GM23248 (cell line): Measurements from ENCODE around the gene SNRPD1. TPM values are rescaled to one million over a fixed set of nuclear protein-coding genes. Genes with fewer than 3 reads are reported as not detected.
"Not testable (repeated sequence)": the region's sequence is repeated elsewhere in the genome, so short reads cannot be mapped to it uniquely, and the experiment has no call there.

ENCODE experiments used
- DNase-seq: peaks from one replicate; pipeline ENCODE4 v3.0.0-alpha.2; 2015
- H2AFZ ChIP-seq: fragments of 200-600 bp; sonication (generic); 2 replicates; pipeline ENCODE4 v1.6.1; 2016; ENCODE audit warnings: antibody characterized with exemption
- H3F3A ChIP-seq: fragments of 200-600 bp; sonication (generic); 2 replicates; pipeline ENCODE4 v1.6.1; 2016; ENCODE audit warnings: mild to moderate bottlenecking, antibody characterized with exemption, mixed run types; ENCODE audit not compliant: insufficient read depth
- H3K27ac ChIP-seq: fragments of 200-600 bp; sonication (generic); 2 replicates; pipeline ENCODE4 v1.5.1; 2016; ENCODE audit warnings: mild to moderate bottlenecking
- H3K27me3 ChIP-seq: fragments of 200-600 bp; sonication (generic); replicated peaks from 2 replicates; pipeline ENCODE4 v1.6.1; 2016; ENCODE audit warnings: mild to moderate bottlenecking; ENCODE audit not compliant: insufficient read depth
- H3K36me3 ChIP-seq: fragments of 200-600 bp; sonication (generic); 2 replicates; pipeline ENCODE4 v1.6.1; 2016; ENCODE audit warnings: low read depth, mild to moderate bottlenecking
- H3K4me1 ChIP-seq: fragments of 200-600 bp; sonication (generic); 2 replicates; pipeline ENCODE4 v1.6.1; 2016; ENCODE audit warnings: mild to moderate bottlenecking; ENCODE audit not compliant: insufficient read depth
- H3K4me2 ChIP-seq: fragments of 200-600 bp; sonication (generic); one replicate; pipeline ENCODE4 v1.6.1; 2016; ENCODE audit warnings: mild to moderate bottlenecking; ENCODE audit not compliant: unreplicated experiment
- H3K4me3 ChIP-seq: fragments of 200-600 bp; sonication (generic); 2 replicates; pipeline ENCODE4 v1.5.1; 2016; ENCODE audit warnings: mild to moderate bottlenecking
- H3K79me2 ChIP-seq: fragments of 200-600 bp; sonication (generic); 2 replicates; pipeline ENCODE4 v1.6.1; 2016; ENCODE audit warnings: mild to moderate bottlenecking; ENCODE audit not compliant: insufficient read depth
- H3K9ac ChIP-seq: fragments of 200-600 bp; sonication (generic); 2 replicates; pipeline ENCODE4 v1.6.1; 2016; ENCODE audit warnings: mild to moderate bottlenecking
- H3K9me2 ChIP-seq: fragments of 200-600 bp; sonication (generic); 2 replicates; pipeline ENCODE4 v1.6.1; 2016; ENCODE audit warnings: mixed run types, mild to moderate bottlenecking, moderate library complexity; ENCODE audit not compliant: insufficient read depth
- H3K9me3 ChIP-seq: fragments of 200-600 bp; sonication (generic); one replicate; pipeline ENCODE4 v1.6.1; 2017; ENCODE audit warnings: low read depth
- H4K20me1 ChIP-seq: fragments of 200-600 bp; sonication (generic); 2 replicates; pipeline ENCODE4 v1.6.0; 2016; ENCODE audit not compliant: insufficient read depth
- EZH2 ChIP-seq: fragments of 200-600 bp; sonication (generic); IDR thresholded peaks from 2 replicates; pipeline ENCODE4 v1.6.1; 2018; ENCODE audit warnings: antibody characterized with exemption, mild to moderate bottlenecking; ENCODE audit not compliant: insufficient read depth, poor library complexity, severe bottlenecking
- EZH2phosphoT487 ChIP-seq: fragments of 200-600 bp; sonication (generic); IDR thresholded peaks from 2 replicates; pipeline ENCODE4 v1.6.1; 2018; ENCODE audit warnings: antibody characterized with exemption, moderate library complexity, mild to moderate bottlenecking, low read depth; ENCODE audit not compliant: insufficient read depth
- WGBS, 2 experiments: methylation state at CpG; one replicate each; pipeline ENCODE4 v1.1.6; 2015 to 2017; ENCODE audit warnings: low lambda C conversion rate in 2 of 2, low coverage in 1 of 2; ENCODE audit errors: missing lambda C conversion rate in 2 of 2; 5-methylcytosine and 5-hydroxymethylcytosine counted together
- in situ Hi-C: fragments of 300-500 bp; cut with MboI; formaldehyde crosslinking; loops from 2 replicates; pipeline ENCODE4 v1.15.0; 2020
- polyA plus RNA-seq: library from polyadenylated mRNA; unstranded; fragments of >200 nt; fragmentation: Nextera tagmentation; extraction: Ambion mirVana; gene quantifications from 2 replicates; pipeline ENCODE4 v1.2.1, GENCODE V29; 2016
- total RNA-seq: library from RNA; depleted of rRNA; stranded (reverse); fragments of >200 nt; shearing (Covaris generic); gene quantifications from 2 replicates; pipeline ENCODE4 v1.2.3, GENCODE V29; 2014; rRNA removed

SNRPD1 gene
- total RNA-seq, result 8.9 and 16.2 TPM in 2 replicates
- 159 and 162 TPM in 2 replicates for polyA plus RNA-seq

DNA sequence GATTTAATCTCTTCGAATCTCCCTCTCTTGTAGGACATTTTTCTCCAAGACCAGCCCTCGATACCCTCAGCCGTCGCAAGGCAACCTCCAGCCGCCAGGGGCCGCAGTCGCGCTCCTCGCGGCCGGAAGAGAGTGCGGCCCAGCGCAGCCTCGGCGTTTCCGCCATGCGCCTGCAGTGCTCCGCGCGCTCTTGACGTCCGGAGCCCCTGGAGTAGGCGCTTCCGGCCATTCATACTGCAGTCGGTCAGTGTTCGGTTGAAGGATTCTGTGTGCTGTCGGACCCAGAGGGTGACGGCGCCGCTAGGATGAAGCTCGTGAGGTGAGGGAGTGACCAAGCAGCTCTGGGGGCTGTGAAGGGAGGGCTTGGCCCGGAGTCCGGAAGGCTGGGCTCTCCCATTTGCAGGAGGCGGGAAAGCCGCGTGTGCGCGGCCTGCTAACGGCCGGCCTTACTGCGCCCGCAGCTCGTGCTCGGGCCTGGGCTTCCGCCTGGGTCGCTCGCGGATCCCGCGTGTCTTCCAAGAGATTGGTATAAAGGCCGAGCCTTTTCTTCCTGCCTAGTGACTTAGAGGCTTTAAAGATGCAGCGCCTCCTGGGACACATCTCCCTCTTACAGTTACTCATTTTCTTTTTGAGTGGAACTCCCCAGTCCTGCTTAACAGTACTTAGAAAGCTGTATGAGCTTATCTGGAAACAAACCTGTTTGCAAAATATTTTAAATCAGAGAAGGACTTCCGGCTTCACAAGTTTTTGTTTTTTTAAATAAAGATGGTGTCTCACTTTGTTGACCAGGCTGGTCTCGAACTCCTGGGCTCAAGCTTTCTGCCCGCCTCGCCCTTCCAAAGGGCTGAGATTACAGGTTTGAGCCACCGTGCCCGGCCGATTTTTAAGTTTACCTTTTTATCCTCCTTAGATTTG, at the start of gene SNRPD1:
SNRPD1 (plus strand) TSS at position 190 of the 915 bp plus-strand sequence; CDS start at position 306, 116 bp downstream.
- peak; percentile 96 for DNase-seq
- in situ Hi-C loops, result no loop called here
- H3K79me2 ChIP-seq, result peaks cover 51% of the 10 kb centered on the region
- peak within 1 kb of the TSS; percentile 95 for H3K4me2 ChIP-seq
- no peaks in the 10 kb centered on the region for H4K20me1 ChIP-seq
- no peaks in the 10 kb centered on the region for H3F3A ChIP-seq
- peak within 1 kb of the TSS; percentile 79 for H3K27ac ChIP-seq
- H3K4me3 ChIP-seq, result peak within 1 kb of the TSS; percentile 91
- H3K27me3 ChIP-seq, result no peaks in the 10 kb centered on the region
- no peaks in the 10 kb centered on the region for H3K9me2 ChIP-seq
- peaks cover 7% of the 10 kb centered on the region for H3K4me1 ChIP-seq
- TF ChIP-seq EZH2phosphoT487 (no peak), EZH2 (no peak)
- H3K9me3 ChIP-seq, result no peaks in the 10 kb centered on the region
- no peaks in the 10 kb centered on the region; the same call in 1 of the 2 replicates for H3K36me3 ChIP-seq
- 0 to 1% methylated on average over 52 to 59 of the region's 59 CpGs for WGBS, 2 experiments
- H2AFZ ChIP-seq, result peak within 1 kb of the TSS; percentile 96
- peak within 1 kb of the TSS; percentile 94 for H3K9ac ChIP-seq

DNA sequence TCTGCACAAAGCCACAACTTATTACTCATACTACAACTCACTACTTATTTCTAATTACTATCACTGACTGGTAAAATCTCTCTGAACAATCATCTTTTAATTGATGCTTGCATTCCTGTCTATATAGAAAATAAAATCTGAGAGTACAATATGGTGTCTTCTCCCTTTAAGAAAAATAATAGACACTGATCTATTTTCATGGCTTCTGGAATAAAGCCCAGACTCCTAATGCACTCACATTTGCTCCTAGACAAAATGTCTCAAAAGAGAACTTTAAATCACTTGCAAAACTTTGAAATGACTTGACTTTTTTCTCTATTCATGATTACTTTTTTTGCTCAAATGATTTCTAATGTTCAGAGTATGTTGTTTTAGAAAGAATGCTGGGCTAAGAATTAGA, 40.3 kb upstream of the SNRPD1 start:
- H3K27ac ChIP-seq, result no peak overlapping the region
- 0 out of 2 replicates have a peak, but pooled peaks cover 11% of the 10 kb centered on the region for H3F3A ChIP-seq
- H3K79me2 ChIP-seq, result peaks cover 17% of the 10 kb centered on the region
- no peak overlapping the region for H3K9ac ChIP-seq
- no peak overlapping the region for H2AFZ ChIP-seq
- peak; percentile 12 for DNase-seq
- no peaks in the 10 kb centered on the region for H3K27me3 ChIP-seq
- H3K4me1 ChIP-seq, result no peaks in the 10 kb centered on the region
- in situ Hi-C loops, result no loop called here
- H3K4me3 ChIP-seq, result no peak overlapping the region
- no peaks in the 10 kb centered on the region for H3K9me3 ChIP-seq
- H4K20me1 ChIP-seq, result no peaks in the 10 kb centered on the region
- peaks cover 69% of the 10 kb centered on the region for H3K36me3 ChIP-seq
- H3K4me2 ChIP-seq, result no peak overlapping the region
- H3K9me2 ChIP-seq, result no peaks in the 10 kb centered on the region
- no peak for TF ChIP-seq EZH2phosphoT487
- TF ChIP-seq EZH2, result no peak

DNA sequence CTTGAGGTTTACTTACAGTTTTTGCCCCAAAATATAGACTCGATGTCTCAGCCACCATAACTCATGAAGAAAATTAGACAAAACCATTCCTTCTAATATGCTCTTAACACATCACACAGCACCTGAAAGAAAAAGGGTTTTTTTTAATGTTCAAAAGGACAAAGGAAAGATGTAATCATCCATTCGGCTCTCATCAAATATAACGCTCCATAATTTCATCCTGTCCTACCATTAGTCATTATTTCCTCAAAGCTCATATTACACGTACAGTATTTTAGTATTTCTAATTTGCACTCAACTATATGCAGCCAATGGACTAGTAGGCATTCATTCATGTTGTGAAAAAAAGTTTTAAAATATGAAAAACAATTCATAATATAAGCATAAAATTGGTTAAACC, 36.5 kb upstream of the SNRPD1 start:
- Histone ChIP-seq H3K36me3 (peaks cover 50% of the 10 kb centered on the region), H3K9ac (no peak overlapping the region), H3K9me3 (no peaks in the 10 kb centered on the region), H3K9me2 (no peaks in the 10 kb centered on the region), H3K4me1 (no peaks in the 10 kb centered on the region), H3K27me3 (no peaks in the 10 kb centered on the region), H3K79me2 (peaks cover 42% of the 10 kb centered on the region), H3K4me2 (no peak overlapping the region), H2AFZ (no peak overlapping the region), H3K4me3 (no peak overlapping the region), H4K20me1 (0 out of 2 replicates have a peak, but pooled peaks cover 3% of the 10 kb centered on the region), H3K27ac (no peak overlapping the region), H3F3A (0 out of 2 replicates have a peak, but pooled peaks cover 11% of the 10 kb centered on the region)
- no peak for TF ChIP-seq EZH2
- TF ChIP-seq EZH2phosphoT487, result no peak
- no peak for DNase-seq
- 98 to 100% methylated on average over 4 of the region's 4 CpGs for WGBS, 2 experiments
- in situ Hi-C loops, result no loop called here

DNA sequence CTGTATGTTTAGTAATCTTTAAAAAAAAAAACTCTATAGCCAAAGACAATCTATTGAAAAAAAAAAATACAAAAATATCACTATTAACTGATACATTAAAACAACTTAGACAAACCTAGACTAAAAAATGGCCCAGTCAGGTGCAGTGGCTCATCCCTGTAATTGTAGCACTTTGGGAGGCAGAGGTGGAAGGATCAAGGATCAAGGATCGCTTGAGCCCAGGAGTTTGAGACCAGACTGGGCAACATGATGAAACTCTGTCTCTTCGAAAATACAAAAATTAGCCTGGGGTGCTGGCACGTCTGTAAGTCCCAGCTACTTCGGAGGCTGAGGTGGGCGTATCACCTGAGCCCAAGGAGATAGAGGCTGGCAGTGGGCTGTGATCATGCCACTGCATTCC, 27.7 kb upstream of the SNRPD1 start:
- 96 to 99% methylated on average over 5 of the region's 5 CpGs for WGBS, 2 experiments
- no peaks in the 10 kb centered on the region for H3K36me3 ChIP-seq
- TF ChIP-seq EZH2 (no peak), EZH2phosphoT487 (no peak)
- peaks cover 95% of the 10 kb centered on the region for H3K79me2 ChIP-seq
- H3K4me1 ChIP-seq, result no peaks in the 10 kb centered on the region
- H2AFZ ChIP-seq, result no peak overlapping the region
- no peak overlapping the region for H3K4me2 ChIP-seq
- in situ Hi-C loops, result no loop called here
- no peak for DNase-seq
- H3K9ac ChIP-seq, result no peak overlapping the region
- H3K9me2 ChIP-seq, result no peaks in the 10 kb centered on the region
- peaks cover 11% of the 10 kb centered on the region; the same call in 1 of the 2 replicates for H4K20me1 ChIP-seq
- no peaks in the 10 kb centered on the region for H3K27me3 ChIP-seq
- no peak overlapping the region for H3K4me3 ChIP-seq
- H3F3A ChIP-seq, result no peaks in the 10 kb centered on the region
- no peaks in the 10 kb centered on the region for H3K9me3 ChIP-seq
- H3K27ac ChIP-seq, result no peak overlapping the region

DNA sequence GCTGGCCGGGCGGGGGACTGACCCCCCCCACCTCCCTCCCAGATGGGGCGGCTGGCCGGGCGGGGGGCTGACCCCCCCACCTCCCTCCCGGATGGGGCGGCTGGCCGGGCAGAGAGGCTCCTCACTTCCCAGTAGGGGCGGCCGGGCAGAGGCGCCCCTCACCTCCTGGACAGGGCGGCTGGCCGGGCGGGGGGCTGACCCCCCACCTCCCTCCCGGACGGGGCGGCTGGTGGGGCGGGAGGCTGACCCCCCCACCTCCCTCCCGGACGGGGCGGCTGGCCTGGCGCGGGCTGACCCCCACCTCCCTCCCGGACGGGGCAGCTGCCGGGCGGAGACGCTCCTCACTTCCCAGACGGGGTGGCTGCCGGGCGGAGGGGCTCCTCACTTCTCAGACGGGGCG, 19.8 kb upstream of the SNRPD1 start:
- peaks cover 85% of the 10 kb centered on the region for H3K79me2 ChIP-seq
- H3F3A ChIP-seq, DNase-seq, H3K36me3 ChIP-seq, H2AFZ ChIP-seq, H3K27me3 ChIP-seq, H3K4me3 ChIP-seq, H3K4me1 ChIP-seq, H3K9ac ChIP-seq, H3K27ac ChIP-seq, H4K20me1 ChIP-seq, H3K4me2 ChIP-seq, H3K9me3 ChIP-seq, in situ Hi-C loops, H3K9me2 ChIP-seq: not testable (repeated sequence)
- WGBS, 2 experiments, result 98% methylated on average over 12 of the region's 33 CpGs; no CpG with 5 or more reads in 1 of the 2 experiments
